GM23248 (cell line): Measurements from ENCODE around the gene SIGLEC1.

Experiments
- EZH2 ChIP-seq: fragments of 200-600 bp; sonication (generic); IDR thresholded peaks from 2 replicates; pipeline ENCODE4 v1.6.1; 2018; ENCODE audit warnings: antibody characterized with exemption, mild to moderate bottlenecking; ENCODE audit not compliant: insufficient read depth, poor library complexity, severe bottlenecking
- EZH2phosphoT487 ChIP-seq: fragments of 200-600 bp; sonication (generic); IDR thresholded peaks from 2 replicates; pipeline ENCODE4 v1.6.1; 2018; ENCODE audit warnings: antibody characterized with exemption, moderate library complexity, mild to moderate bottlenecking, low read depth; ENCODE audit not compliant: insufficient read depth

DNA sequence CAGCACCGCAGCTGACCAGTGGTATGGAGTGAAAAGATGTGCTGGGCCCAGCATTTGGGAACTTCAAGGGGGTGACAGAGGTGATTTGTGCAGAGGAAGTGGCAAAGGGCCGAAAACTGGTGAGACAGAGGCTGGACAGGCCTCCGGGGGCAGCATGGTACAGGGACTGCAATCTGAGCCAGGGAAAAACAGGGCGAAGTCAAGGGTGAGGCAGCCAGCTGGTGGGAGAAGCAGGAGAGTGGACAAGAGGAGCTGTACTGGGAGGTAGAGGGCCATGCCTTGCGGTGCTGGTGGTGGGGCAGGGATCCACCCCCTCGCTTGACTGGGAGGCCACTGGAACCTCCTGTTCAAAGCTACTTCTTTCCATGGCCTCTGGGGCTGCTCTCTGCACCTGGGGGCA, 41.9 kb downstream of the SIGLEC1 start:
- TF ChIP-seq EZH2phosphoT487 = no peak
- no peak for TF ChIP-seq EZH2
